OCI-LY7 (cell line): ENCODE results near the gene PLCL2. TPM values are rescaled to one million over a fixed set of nuclear protein-coding genes. Genes with fewer than 3 reads are reported as not detected.
"Not testable (repeated sequence)": the region's sequence is repeated elsewhere in the genome, so short reads cannot be mapped to it uniquely, and the experiment has no call there.

Experiments used
- BruUV-seq: library from RNA; stranded (reverse); fragments of 400-500 nt; replicated peaks from 2 replicates; lab custom pipeline; 2021; lab: Mats Ljungman, UMichigan
- CTCF ChIA-PET: fragments of 300-600 bp; sonication (Branson Sonifier 250); formaldehyde crosslinking; loops from one replicate; lab custom pipeline; 2022; ENCODE audit warnings: antibody characterized with exemption; ENCODE audit not compliant: unreplicated experiment; lab: Charles Lee
- POLR2A ChIA-PET: fragments of 300-600 bp; sonication (Branson Sonifier 250); formaldehyde crosslinking; loops from one replicate; lab custom pipeline; 2022; ENCODE audit warnings: antibody characterized with exemption; lab: Charles Lee
- DNase-seq: peaks from one replicate; pipeline ENCODE4 v3.0.0-alpha.2; 2015; ENCODE audit warnings: low spot score
- H2AFZ ChIP-seq: fragments of 200-600 bp; sonication (generic), shearing (Covaris generic); 2 replicates; pipeline ENCODE4 v1.6.1; 2014; ENCODE audit warnings: mild to moderate bottlenecking, antibody characterized with exemption, low read length, moderate library complexity
- H3K27ac ChIP-seq: fragments of 200-600 bp; sonication (generic); 2 replicates; pipeline ENCODE4 v1.5.1; 2014; ENCODE audit warnings: mixed run types, low read depth, mild to moderate bottlenecking, moderate library complexity, low read length, inconsistent platforms; ENCODE audit not compliant: poor library complexity, severe bottlenecking
- H3K36me3 ChIP-seq: fragments of 200-600 bp; sonication (generic); 2 replicates; pipeline ENCODE4 v1.6.1; 2014; ENCODE audit warnings: mild to moderate bottlenecking, antibody characterized with exemption, low read length, moderate library complexity, mixed read lengths; ENCODE audit not compliant: insufficient read depth
- H3K4me1 ChIP-seq: fragments of 200-600 bp; sonication (generic); 2 replicates; pipeline ENCODE4 v1.5.1; 2014; ENCODE audit warnings: mild to moderate bottlenecking, low read length; ENCODE audit not compliant: insufficient read depth, poor library complexity, severe bottlenecking
- H3K4me2 ChIP-seq: fragments of 200-600 bp; sonication (generic); 2 replicates; pipeline ENCODE4 v1.6.1; 2014; ENCODE audit warnings: mild to moderate bottlenecking, low read length
- H3K4me3 ChIP-seq: fragments of 200-600 bp; sonication (generic); 2 replicates; pipeline ENCODE4 v1.5.1; 2014; ENCODE audit warnings: mild to moderate bottlenecking, low read depth, low read length; ENCODE audit not compliant: poor library complexity, severe bottlenecking
- H3K79me2 ChIP-seq: fragments of 200-600 bp; sonication (generic); 2 replicates; pipeline ENCODE4 v1.6.1; 2016; ENCODE audit warnings: low read depth, mild to moderate bottlenecking, low read length, moderate library complexity, mixed read lengths; ENCODE audit not compliant: insufficient read depth
- H3K9me2 ChIP-seq: fragments of 200-600 bp; sonication (generic); 2 replicates; pipeline ENCODE4 v1.6.1; 2016; ENCODE audit warnings: mild to moderate bottlenecking, low read length, mixed read lengths; ENCODE audit not compliant: insufficient read depth
- H3K9me3 ChIP-seq: fragments of 200-600 bp; sonication (generic); 2 replicates; pipeline ENCODE4 v1.6.1; 2014; ENCODE audit warnings: mild to moderate bottlenecking, mixed run types, low read length, mixed read lengths
- H4K20me1 ChIP-seq: fragments of 200-600 bp; sonication (generic); 2 replicates; pipeline ENCODE4 v1.6.1; 2014; ENCODE audit warnings: mild to moderate bottlenecking, antibody characterized with exemption, low read length, moderate library complexity, mixed read lengths; ENCODE audit not compliant: insufficient read depth
- CTCF ChIP-seq: fragments of 200-600 bp; sonication (generic); conservative IDR thresholded peaks from 2 replicates; pipeline ENCODE4 v1.5.1; 2014; ENCODE audit warnings: mild to moderate bottlenecking, antibody characterized with exemption, low read length, moderate library complexity, mixed read lengths
- EZH2phosphoT487 ChIP-seq: fragments of 200-600 bp; sonication (generic); IDR thresholded peaks from 2 replicates; pipeline ENCODE4 v1.6.1; 2018; ENCODE audit warnings: low read depth, borderline replicate concordance, mild to moderate bottlenecking, mixed run types, antibody characterized with exemption, low read length, moderate library complexity, mixed read lengths
- intact Hi-C: fragments of 100-400 bp; cut with micrococcal nuclease; formaldehyde crosslinking; loops from one replicate; pipeline ENCODE4 v1.10.0; 2022; ENCODE audit not compliant: unreplicated experiment
- total RNA-seq, 2 experiments: library from RNA; depleted of rRNA in 1 of 2; stranded (reverse); fragments of >200 nt in 1 of 2; shearing (Covaris generic) in 1 of 2; gene quantifications; 2 replicates each; pipeline ENCODE4 v1.2.3, GENCODE V29; 2014 to 2022

The PLCL2 gene
- total RNA-seq, 2 experiments from 2014 or later, result 34.1 to 41.6 TPM

- H3K79me2 ChIP-seq, result no peaks in the 10 kb centered on the region
- H3K27ac ChIP-seq, result no peak overlapping the region
- H3K4me1 ChIP-seq, result no peaks in the 10 kb centered on the region
- intact Hi-C loops, result no loop called here
- no peaks in the 10 kb centered on the region for H3K9me2 ChIP-seq
- no peaks in the 10 kb centered on the region for H4K20me1 ChIP-seq
- BruUV-seq, result no TSS peak
- TF ChIP-seq EZH2phosphoT487 (no peak), CTCF (no peak)
- no peaks in the 10 kb centered on the region for H3K9me3 ChIP-seq
- no peak overlapping the region for H3K4me3 ChIP-seq
- H3K4me2 ChIP-seq, result no peak overlapping the region
- no peaks in the 10 kb centered on the region for H3K36me3 ChIP-seq
- ChIA-PET CTCF (no interaction called here), POLR2A (no interaction called here)
- DNase-seq, result no peak
- no peak overlapping the region for H2AFZ ChIP-seq
Observed at GRCh38 chr3:17122758-17123157, 238.0 kb downstream of the PLCL2 start.

- no peak overlapping the region for H3K4me2 ChIP-seq
- no peak overlapping the region for H3K4me3 ChIP-seq
- intact Hi-C loops, result no loop called here
- no TSS peak for BruUV-seq
- H3K9me3 ChIP-seq, result no peaks in the 10 kb centered on the region
- no peak for DNase-seq
- H2AFZ ChIP-seq, result no peak overlapping the region
- H3K4me1 ChIP-seq, result no peaks in the 10 kb centered on the region
- CTCF ChIA-PET, result no interaction called here
- H3K79me2 ChIP-seq, result no peaks in the 10 kb centered on the region
- no peaks in the 10 kb centered on the region for H3K9me2 ChIP-seq
- H3K36me3 ChIP-seq, result no peaks in the 10 kb centered on the region
- no peak for TF ChIP-seq EZH2phosphoT487
- TF ChIP-seq CTCF, result no peak
- no peaks in the 10 kb centered on the region for H4K20me1 ChIP-seq
- POLR2A ChIA-PET, result interaction anchor here (0.6 to 0.7 kb wide), 2 partner anchors 32 to 99 kb away, joined by 3 to 4 read pairs; no protein-coding TSS in a partner anchor
- no peak overlapping the region for H3K27ac ChIP-seq
Observed at GRCh38 chr3:17125738-17126442, 241.1 kb downstream of the PLCL2 start.

- BruUV-seq, H3K4me2 ChIP-seq, H3K36me3 ChIP-seq, intact Hi-C loops, H3K4me1 ChIP-seq, H4K20me1 ChIP-seq, CTCF ChIA-PET, H3K9me2 ChIP-seq, H3K79me2 ChIP-seq, H3K9me3 ChIP-seq, H3K4me3 ChIP-seq, H3K27ac ChIP-seq, DNase-seq, H2AFZ ChIP-seq, POLR2A ChIA-PET: not testable (repeated sequence)
Observed at GRCh38 chr3:17128671-17129070, 243.9 kb downstream of the PLCL2 start.
